HFF-Myc (cell line): ENCODE data around the gene DKKL1.
A peak's percentile ranks its signal among the peaks of the same experiment; 100 is the strongest.

Source experiments
- DNase-seq: peaks from one replicate; pipeline ENCODE4 v3.0.0-alpha.2; 2011; ENCODE audit warnings: low read depth; ENCODE audit errors: extremely low read depth
- H3K4me3 ChIP-seq: replicated peaks from 2 replicates; pipeline ENCODE4 v1.5.1; 2011; ENCODE audit warnings: low read depth, mild to moderate bottlenecking, control low read depth, low read length
- TF ChIP-seq, protein P1 (sequence below): IDR thresholded peaks from 2 replicates; pipeline ENCODE4 v1.5.1; 2012; ENCODE audit warnings: mild to moderate bottlenecking, low read depth, low read length, control low read depth; ENCODE audit errors: missing control alignments

The DKKL1 gene

DNA sequence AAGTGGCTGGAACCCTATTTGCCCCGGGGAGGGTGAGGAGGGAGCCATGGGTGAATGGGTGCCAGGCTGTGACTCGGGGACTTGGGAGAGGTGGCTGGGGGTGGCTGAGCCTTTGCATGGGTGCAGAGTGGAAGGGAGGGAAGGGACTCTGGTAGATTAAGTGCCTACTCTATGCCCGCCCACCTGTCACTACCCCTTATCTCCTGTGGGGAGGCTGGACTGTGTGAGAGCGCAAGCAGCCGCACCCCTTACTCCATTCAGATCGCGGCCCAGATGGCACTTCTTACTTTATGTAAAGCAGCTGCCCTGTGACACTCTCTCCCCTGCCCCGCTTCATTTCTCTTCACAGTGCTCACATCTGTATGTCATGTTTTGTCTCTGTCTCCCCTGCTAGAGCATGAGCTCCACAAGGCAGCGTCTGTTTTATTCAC is 27.3 kb downstream of the DKKL1 start:
- TF ChIP-seq, protein P1, sequence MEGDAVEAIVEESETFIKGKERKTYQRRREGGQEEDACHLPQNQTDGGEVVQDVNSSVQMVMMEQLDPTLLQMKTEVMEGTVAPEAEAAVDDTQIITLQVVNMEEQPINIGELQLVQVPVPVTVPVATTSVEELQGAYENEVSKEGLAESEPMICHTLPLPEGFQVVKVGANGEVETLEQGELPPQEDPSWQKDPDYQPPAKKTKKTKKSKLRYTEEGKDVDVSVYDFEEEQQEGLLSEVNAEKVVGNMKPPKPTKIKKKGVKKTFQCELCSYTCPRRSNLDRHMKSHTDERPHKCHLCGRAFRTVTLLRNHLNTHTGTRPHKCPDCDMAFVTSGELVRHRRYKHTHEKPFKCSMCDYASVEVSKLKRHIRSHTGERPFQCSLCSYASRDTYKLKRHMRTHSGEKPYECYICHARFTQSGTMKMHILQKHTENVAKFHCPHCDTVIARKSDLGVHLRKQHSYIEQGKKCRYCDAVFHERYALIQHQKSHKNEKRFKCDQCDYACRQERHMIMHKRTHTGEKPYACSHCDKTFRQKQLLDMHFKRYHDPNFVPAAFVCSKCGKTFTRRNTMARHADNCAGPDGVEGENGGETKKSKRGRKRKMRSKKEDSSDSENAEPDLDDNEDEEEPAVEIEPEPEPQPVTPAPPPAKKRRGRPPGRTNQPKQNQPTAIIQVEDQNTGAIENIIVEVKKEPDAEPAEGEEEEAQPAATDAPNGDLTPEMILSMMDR, result no peak
- DNase-seq, result no peak
- H3K4me3 ChIP-seq, result no peak overlapping the region

DNA sequence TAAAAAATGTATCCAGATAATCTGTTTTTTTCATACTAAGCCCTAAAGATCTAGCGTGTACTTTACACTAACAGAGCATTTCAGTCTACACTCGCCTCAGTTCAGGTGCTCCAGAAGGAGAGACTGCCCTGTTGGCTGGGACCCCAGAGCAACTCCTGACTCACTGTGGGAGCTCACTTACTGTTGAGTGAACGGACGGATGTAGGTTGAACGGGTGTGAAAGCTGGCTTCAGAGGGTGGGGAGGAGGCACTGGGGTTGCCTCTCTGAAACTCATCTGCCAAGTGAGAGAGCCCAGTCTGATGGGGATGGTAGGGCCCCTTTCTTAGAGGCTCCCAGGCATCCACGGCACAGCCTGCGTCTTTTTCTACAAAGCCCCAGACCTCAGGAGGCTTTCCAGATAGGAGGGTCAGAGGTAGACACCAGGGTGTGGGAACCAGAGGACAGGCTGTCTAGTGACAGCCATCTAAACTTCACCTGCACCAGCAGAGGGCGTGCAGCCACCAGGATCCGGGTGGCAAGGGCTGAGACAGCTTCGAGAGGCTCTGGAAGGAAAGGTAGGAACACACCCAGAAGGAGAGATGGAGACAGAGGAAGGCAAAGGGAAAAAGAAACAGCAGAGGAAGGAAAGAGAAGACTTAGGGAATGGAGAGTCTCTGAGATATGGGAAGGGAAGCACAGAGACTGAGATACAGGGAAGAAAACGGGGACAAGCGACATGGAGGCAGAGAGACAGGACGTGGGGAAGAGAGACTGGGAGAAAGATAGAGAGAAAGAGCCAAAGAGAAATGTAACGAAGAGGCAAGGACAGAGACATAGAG is 28.1 kb downstream of the DKKL1 start:
- TF ChIP-seq, protein P1, result peak; percentile 81
- DNase-seq, result peak; percentile 26
- H3K4me3 ChIP-seq, result no peak overlapping the region

DNA sequence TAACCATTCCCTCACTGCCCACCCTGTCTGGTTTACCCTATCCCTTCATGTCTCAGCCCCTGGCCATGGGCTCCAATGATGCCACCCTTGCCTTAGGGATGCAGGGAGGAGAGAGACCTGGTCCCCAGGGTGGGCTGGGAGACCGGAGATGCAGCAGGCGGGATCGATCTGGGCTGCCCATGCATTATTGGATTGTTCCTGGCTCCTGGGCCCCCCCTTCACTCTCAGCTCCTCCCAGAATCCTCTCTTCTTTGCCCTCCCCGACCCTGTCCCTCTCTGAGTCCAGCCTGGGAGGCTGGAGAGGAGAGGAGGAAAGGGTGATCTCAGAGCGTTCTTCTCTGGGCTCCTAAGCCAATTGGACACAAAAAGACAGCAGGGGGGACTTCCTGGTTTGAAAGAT is 30.2 kb downstream of the DKKL1 start:
- TF ChIP-seq, protein P1, result no peak
- no peak for DNase-seq
- H3K4me3 ChIP-seq, result no peak overlapping the region

DNA sequence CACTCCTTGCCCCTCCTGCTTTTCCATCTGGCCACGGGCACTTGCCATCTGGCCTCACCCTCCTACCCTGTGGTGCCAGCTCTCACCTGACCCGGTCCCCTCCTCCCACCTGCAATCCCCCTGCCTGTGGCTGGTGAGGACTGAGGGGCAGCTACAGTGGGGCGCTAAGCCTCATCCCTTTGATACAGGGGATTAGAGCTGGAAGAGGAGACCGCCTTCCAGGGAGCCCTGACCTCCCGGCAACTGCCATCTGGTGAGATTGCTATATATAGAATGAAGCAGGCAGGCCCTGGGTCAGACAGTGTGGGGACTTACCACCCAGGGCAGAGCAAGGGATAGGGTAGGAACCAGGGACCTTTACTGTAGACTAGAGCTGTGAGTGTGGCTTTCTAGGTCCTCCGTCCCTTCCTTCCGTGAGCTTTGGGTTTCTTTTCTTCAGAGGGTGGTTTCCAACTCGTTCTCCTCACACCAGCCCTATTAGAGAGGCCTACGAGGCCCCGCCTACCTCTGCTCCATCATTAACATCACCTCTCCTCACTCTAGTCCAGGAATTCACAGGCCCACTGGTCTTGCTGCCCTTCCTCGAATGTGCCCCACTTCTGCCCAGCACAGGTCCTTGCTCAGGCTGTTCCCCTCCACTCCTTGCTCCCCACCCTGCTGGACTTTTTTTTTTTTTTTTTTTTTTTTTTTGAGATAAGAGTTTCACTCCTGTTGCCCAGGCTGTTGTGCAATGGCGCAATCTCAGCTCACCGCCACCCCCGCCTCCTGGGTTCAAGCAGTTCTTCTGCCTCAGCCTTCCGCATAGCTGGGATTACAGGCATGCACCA is 32.1 kb downstream of the DKKL1 start:
- no peak for DNase-seq
- H3K4me3 ChIP-seq, result no peak overlapping the region
- TF ChIP-seq, protein P1, result no peak

DNA sequence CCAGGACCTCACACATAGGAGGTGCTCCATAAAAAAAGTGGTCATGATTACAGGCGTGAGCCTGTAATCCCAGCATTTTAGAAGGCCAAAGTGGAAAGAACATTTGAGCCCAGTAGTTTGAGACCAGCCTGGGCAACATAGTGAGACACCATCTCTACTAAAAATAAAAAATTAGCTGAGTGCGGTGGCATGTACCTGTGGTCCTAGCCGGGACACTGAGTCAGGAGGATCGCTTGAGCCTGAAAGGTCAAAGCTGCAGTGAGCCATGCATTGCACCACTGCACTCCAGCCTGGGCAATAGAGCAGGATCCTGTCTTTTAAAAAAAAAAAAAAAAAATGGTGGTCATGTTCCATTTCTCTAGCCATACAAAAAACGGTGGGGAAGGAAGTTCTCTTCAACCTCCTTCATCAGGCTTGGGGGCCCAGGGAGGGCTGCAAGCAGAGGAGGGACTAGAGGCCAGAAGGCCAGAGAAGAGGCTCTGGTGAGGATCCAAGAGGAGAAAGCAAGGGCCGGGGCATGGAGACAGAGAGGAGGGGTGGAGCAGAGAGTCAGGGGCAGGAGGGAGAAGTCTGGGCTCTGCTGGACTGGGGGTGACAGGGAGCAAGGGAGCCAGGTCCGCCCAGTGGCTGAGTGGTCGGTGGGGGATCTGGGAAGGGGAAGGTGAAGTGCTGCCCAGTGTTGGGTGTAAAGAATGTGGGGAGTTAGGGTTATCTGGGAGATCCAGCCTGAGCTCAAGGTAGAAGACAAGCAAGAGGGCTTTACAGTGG is 33.2 kb downstream of the DKKL1 start:
- TF ChIP-seq, protein P1, result no peak
- DNase-seq, result no peak
- H3K4me3 ChIP-seq, result no peak overlapping the region

DNA sequence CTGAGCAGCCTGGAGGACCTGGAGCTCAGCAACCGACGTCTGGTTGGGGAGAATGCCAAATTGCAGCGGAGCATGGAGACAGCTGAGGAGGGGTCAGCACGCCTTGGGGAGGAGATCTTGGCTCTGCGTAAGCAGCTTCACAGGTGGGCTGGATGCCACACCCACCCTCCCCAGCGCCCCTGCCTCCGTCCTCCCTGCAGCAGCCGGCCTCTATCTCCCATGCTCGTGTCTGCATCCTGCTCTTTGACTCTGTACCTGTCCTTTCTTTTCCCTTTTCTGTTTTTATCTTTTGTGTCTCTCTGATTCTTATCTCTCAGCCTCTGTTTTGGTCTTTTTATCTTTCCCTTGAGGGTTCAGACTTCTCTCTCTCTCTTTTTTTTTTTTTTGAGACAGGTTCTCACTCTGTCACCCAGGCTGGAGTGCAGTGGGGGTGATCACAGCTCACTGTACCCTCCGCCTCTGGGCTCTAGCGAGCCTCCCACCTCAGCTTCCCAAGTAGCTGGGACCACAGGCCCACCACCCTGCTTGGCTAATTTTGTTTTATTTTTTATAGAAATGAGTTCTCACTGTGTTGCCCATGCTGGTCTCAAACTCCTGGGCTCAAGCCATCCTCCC is 34.4 kb downstream of the DKKL1 start:
- H3K4me3 ChIP-seq, result no peak overlapping the region
- DNase-seq, result no peak
- TF ChIP-seq, protein P1, result no peak
